IPS-20b (cell line): Measurements from ENCODE around the gene OR7E24.
A peak's percentile ranks its signal among the peaks of the same experiment; 100 is the strongest.
"Not testable (repeated sequence)": the region's sequence is repeated elsewhere in the genome, so short reads cannot be mapped to it uniquely, and the experiment has no call there.

Source experiments
- H3K27ac ChIP-seq: one replicate; pipeline ENCODE4 v1.5.1; 2013; ENCODE audit warnings: low read length
- H3K27me3 ChIP-seq: 2 replicates; pipeline ENCODE4 v1.6.1; 2013; ENCODE audit warnings: mild to moderate bottlenecking, low read length, inconsistent platforms; ENCODE audit not compliant: insufficient read depth
- H3K36me3 ChIP-seq: 2 replicates; pipeline ENCODE4 v1.6.1; 2013; ENCODE audit warnings: low read depth, mild to moderate bottlenecking, inconsistent platforms, low read length, moderate library complexity; ENCODE audit not compliant: insufficient read depth
- H3K4me1 ChIP-seq: 2 replicates; pipeline ENCODE4 v1.6.1; 2013; ENCODE audit warnings: mild to moderate bottlenecking, control low read depth, inconsistent platforms, low read length, moderate library complexity; ENCODE audit not compliant: insufficient read depth
- H3K4me3 ChIP-seq: 2 replicates; pipeline ENCODE4 v1.5.1; 2013; ENCODE audit warnings: mild to moderate bottlenecking, low read length, inconsistent platforms
- H3K9ac ChIP-seq: 2 replicates; pipeline ENCODE4 v1.6.1; 2013; ENCODE audit warnings: low read depth, mild to moderate bottlenecking, inconsistent platforms, low read length, moderate library complexity
- H3K9me3 ChIP-seq: 2 replicates; pipeline ENCODE4 v1.6.1; 2013; ENCODE audit warnings: mild to moderate bottlenecking, low read depth, low read length, inconsistent platforms; ENCODE audit not compliant: insufficient read depth

Gene OR7E24

DNA sequence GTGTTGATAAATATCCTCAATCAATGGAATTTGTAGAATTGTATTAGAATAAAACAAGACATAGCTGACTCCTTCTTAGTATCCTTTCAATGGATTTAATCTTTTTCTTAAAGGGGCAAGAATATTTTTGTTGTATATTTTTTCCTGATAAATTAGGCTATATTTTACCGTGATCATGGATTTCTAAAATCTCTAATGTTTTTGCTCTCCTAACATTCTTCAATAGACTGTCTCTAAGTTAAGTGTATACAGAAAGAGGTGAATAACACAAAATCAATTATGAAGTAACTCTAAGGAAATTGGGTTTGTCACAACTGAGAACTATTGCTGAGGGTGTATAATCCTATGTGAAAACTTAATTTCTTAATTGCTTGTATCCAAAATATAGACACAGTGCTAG, at the start of gene OR7E24:
OR7E24 (plus strand) TSS at position 301 of the 400 bp plus-strand sequence. CDS start 114 bp downstream, outside the sequence.
- Histone ChIP-seq H3K9me3 (peaks cover 75% of the 10 kb centered on the region), H3K27me3 (no peaks in the 10 kb centered on the region), H3K36me3 (no peaks in the 10 kb centered on the region), H3K27ac (no peak within 1 kb of the TSS), H3K9ac (no peak within 1 kb of the TSS), H3K4me1 (no peaks in the 10 kb centered on the region), H3K4me3 (no peak within 1 kb of the TSS)

DNA sequence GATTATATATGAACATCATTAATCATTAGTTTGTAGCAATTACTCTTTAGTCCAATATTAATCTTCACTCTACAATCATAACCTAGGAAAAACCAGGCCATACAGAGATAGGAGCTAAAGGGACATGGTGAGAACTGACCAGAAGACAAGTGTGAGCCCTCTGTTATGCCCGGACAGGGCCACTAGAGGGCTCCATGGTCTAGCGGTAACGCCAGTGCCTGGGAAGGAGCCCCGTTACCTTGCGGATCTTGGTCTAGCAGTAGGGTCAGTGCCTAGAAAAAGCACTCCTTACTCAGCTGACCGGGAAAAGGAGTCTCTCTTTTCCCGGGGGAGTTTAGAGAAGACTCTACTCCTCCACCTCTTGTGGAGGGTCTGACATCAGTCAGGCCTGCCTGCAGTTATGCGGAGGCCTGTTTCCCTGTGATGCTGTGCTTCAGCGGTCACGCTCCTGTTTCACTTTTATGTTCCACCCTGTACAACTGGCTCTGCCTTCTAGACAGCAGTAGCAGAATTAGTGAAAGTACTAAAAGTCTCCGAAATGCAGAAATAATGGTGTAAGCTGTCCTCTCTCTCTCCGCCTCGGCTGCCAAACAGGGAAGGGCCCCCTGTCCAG, 45.1 kb upstream of the OR7E24 start:
- Histone ChIP-seq H3K9ac (no peak overlapping the region), H3K4me1 (no peaks in the 10 kb centered on the region), H3K27ac (no peak overlapping the region), H3K4me3 (no peak overlapping the region), H3K27me3 (no peaks in the 10 kb centered on the region), H3K36me3 (no peaks in the 10 kb centered on the region), H3K9me3 (peaks cover 43% of the 10 kb centered on the region)

DNA sequence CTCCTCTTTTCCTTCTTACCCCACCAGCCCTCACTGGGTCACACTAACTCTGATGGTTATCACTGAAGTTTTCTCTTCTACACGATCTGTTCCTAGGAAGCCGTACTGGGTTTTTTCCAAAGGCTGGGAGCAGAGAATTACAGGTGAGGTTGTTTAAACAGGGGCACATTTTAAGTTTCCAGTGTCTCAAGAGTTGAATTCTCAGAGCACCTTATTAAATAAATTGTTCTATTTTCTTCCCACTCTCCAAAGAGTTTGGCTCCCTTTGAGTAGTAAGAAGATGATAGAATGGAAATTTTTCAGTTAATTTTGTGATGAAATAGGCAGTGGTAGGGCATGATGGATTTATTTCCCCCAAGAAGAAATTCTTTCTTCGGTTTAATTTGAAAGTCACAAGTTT, 31.2 kb upstream of the OR7E24 start, which contains the start of gene OR7D4:
OR7D4 (minus strand) TSS at position 101 of the 400 bp plus-strand sequence. CDS start 4,752 bp downstream, outside the sequence.
- no peak within 1 kb of the TSS for H3K27ac ChIP-seq

DNA sequence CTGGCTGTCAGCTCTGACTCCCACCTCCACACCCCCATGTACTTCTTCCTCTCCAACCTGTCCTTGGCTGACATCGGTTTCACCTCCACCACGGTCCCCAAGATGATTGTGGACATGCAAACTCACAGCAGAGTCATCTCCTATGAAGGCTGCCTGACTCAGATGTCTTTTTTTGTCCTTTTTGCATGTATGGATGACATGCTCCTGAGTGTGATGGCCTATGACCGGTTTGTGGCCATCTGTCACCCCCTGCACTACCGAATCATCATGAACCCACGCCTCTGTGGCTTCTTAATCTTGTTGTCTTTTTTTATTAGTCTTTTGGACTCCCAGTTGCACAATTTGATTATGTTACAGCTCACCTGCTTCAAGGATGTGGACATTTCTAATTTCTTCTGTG, 506 bp downstream of the OR7E24 start:
- no peaks in the 10 kb centered on the region for H3K4me1 ChIP-seq
- H3K9me3 ChIP-seq = peaks cover 80% of the 10 kb centered on the region
- H3K27ac ChIP-seq = no peak overlapping the region
- no peaks in the 10 kb centered on the region for H3K27me3 ChIP-seq
- H3K9ac ChIP-seq = no peak overlapping the region
- H3K4me3 ChIP-seq = no peak overlapping the region
- H3K36me3 ChIP-seq = no peaks in the 10 kb centered on the region

More for the DNA sequence above, 31.2 kb upstream of the OR7E24 start, which contains the start of gene OR7D4:
- no peaks in the 10 kb centered on the region for H3K36me3 ChIP-seq
- H3K4me3 ChIP-seq = no peak within 1 kb of the TSS
- H3K27me3 ChIP-seq = no peaks in the 10 kb centered on the region
- no peaks in the 10 kb centered on the region for H3K4me1 ChIP-seq
- no peak within 1 kb of the TSS for H3K9ac ChIP-seq
- peaks cover 84% of the 10 kb centered on the region for H3K9me3 ChIP-seq

DNA sequence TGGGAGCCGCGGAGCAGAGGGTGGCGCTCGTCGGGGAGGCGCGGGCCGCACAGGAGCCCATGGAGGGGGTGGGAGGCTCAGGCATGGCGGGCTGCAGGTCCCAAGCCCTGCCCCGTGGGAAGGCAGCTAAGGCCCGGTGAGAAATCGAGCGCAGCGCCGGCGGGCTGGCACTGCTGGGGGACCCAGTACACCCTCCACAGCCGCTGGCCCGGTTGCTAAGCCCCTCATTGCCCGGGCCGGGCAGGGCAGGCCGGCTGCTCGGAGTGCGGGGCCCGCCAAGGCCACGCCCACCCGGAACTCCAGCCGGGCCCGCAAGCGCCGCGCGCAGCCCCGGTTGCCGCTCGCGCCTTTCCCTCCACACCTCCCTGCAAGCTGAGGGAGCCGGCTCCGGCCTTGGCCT, 32.8 kb downstream of the OR7E24 start:
- not testable (repeated sequence) for H3K27me3 ChIP-seq, H3K9ac ChIP-seq, H3K36me3 ChIP-seq, H3K27ac ChIP-seq, H3K4me3 ChIP-seq, H3K4me1 ChIP-seq
- peaks cover 83% of the 10 kb centered on the region for H3K9me3 ChIP-seq

DNA sequence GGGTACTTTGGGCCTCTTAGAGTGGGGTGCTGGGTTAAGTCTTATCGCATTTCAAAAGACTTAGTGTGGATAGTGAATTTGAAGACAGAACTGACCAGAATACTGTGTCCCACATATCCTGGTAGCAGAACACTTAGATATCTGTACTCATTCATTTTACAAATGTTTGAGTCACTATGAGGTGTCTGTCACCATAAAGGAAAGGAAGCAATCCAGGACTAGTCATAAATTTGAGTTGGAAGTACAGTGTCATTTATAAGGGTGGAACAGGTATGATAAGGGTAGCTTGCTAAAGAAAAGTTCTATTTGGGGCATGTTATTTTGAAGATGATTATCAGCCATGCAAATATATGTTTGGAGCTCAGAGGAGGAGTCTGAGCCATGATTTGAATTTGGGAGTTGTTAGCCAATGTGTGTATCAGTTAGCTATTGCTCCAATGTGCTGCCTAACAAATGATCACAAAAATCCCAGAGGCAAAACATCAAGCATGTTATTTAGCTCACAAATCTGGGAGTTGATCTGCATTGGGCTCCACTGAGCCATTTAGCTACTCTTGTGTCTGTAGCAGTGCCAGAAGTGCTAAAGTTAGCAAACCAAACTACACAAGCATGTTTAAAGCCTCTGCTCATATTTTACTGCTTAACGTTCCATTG, 38.6 kb downstream of the OR7E24 start:
- no peaks in the 10 kb centered on the region for H3K27me3 ChIP-seq
- no peaks in the 10 kb centered on the region for H3K4me1 ChIP-seq
- H3K9ac ChIP-seq = no peak overlapping the region
- no peak overlapping the region for H3K27ac ChIP-seq
- peaks cover 6% of the 10 kb centered on the region; the same call in 1 of the 2 replicates for H3K36me3 ChIP-seq
- H3K9me3 ChIP-seq = peaks cover 91% of the 10 kb centered on the region
- H3K4me3 ChIP-seq = no peak overlapping the region

DNA sequence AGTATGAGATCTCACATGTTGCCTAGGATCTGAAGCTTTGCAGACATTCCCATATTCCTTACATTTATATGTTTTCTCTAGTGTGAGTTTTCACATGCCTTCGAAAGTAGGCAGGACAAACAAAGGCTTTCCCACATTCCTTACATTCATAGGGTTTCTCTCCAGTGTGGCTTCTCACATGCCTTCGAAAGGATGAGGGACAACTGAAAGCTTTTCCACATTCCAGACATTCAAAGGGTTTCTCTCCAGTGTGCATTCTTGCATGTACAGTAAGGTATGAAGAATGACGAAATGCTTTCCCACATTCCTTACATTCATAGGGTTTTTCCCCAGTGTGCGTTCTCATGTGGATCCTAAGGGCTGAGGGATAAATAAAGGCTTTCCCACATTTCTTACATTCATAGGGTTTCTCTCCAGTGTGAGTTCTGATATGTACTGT, 44.7 kb downstream of the OR7E24 start:
- peaks cover 96% of the 10 kb centered on the region for H3K9me3 ChIP-seq
- peaks cover 41% of the 10 kb centered on the region for H3K36me3 ChIP-seq
- H3K9ac ChIP-seq = no peak overlapping the region
- no peaks in the 10 kb centered on the region for H3K4me1 ChIP-seq
- peak overlapping the region; percentile 2; the same call in 1 of the 2 replicates for H3K4me3 ChIP-seq
- H3K27ac ChIP-seq = no peak overlapping the region
- H3K27me3 ChIP-seq = no peaks in the 10 kb centered on the region

DNA sequence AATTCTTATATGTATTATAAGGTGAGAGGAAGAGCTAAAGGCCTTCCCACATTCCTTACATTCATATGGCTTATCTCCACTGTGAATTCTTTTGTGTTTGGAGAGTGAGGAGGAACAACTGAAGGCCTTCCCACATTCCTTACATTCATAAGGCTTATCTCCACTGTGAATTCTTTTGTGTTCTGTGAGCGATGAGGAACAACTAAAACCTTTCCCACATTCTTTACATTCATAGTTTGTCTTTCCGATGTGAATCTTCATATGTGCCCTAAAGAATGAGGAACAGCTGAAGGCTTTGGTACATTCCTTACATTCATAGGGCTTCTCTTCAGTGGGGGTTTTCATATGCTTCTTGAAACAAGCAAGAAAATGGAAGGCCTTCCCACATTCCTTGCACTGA, 45.6 kb downstream of the OR7E24 start:
- peaks cover 50% of the 10 kb centered on the region for H3K36me3 ChIP-seq
- H3K27me3 ChIP-seq = no peaks in the 10 kb centered on the region
- H3K9ac ChIP-seq = no peak overlapping the region
- no peaks in the 10 kb centered on the region for H3K4me1 ChIP-seq
- no peak overlapping the region for H3K27ac ChIP-seq
- H3K9me3 ChIP-seq = peaks cover 95% of the 10 kb centered on the region
- no peak overlapping the region; the same call in 1 of the 2 replicates for H3K4me3 ChIP-seq
